ENCODE measurements around the gene BET1L. TPM values are rescaled to one million over a fixed set of nuclear protein-coding genes. Genes with fewer than 3 reads are reported as not detected.

Gene BET1L
- total RNA-seq, 1 donor from 2014 or later: 15.2 TPM

GRCh38 chr11:236774-237767 is 29.9 kb upstream of the BET1L start, which contains the start of gene PSMD13:
PSMD13 (plus strand) TSS chr11:236976; CDS start chr11:237050, 74 bp downstream.
- DNase-seq (ENCODE audit: low read depth): peak; percentile 23
- TF ChIP-seq CTCF (conservative IDR thresholded peaks at IDR 0.05; ENCODE audit: low read depth, low read length): no peak
- peak within 1 kb of the TSS; percentile 100 for H3K4me3 ChIP-seq (ENCODE audit: low read depth, low read length)

GRCh38 chr11:235997-236773 is 29.0 kb upstream of the BET1L start, which contains the start of gene SIRT3:
SIRT3 (minus strand) TSS chr11:236342; CDS start chr11:236328, 14 bp downstream.
- peak within 1 kb of the TSS; percentile 100 for H3K4me3 ChIP-seq (ENCODE audit: low read depth, low read length)
- DNase-seq (ENCODE audit: low read depth): peak; percentile 15
- no peak for TF ChIP-seq CTCF (conservative IDR thresholded peaks at IDR 0.05; ENCODE audit: low read depth, low read length)

GRCh38 chr11:235609-235996 is 28.4 kb upstream of the BET1L start:
- no peak for TF ChIP-seq CTCF (conservative IDR thresholded peaks at IDR 0.05; ENCODE audit: low read depth, low read length)
- H3K4me3 ChIP-seq (ENCODE audit: low read depth, low read length): peak overlapping the region; percentile 100
- peak; percentile 10 for DNase-seq (ENCODE audit: low read depth)

GRCh38 chr11:235180-235579 is 28.0 kb upstream of the BET1L start:
- TF ChIP-seq CTCF (conservative IDR thresholded peaks at IDR 0.05; ENCODE audit: low read depth, low read length): no peak
- peak overlapping the region; percentile 100 for H3K4me3 ChIP-seq (ENCODE audit: low read depth, low read length)
- no peak for DNase-seq (ENCODE audit: low read depth)

GRCh38 chr11:232783-233565 is 25.8 kb upstream of the BET1L start:
- no peak for TF ChIP-seq CTCF (conservative IDR thresholded peaks at IDR 0.05; ENCODE audit: low read depth, low read length)
- DNase-seq (ENCODE audit: low read depth): no peak
- no peak overlapping the region for H3K4me3 ChIP-seq (ENCODE audit: low read depth, low read length)

- no peak for DNase-seq (ENCODE audit: low read depth)
- TF ChIP-seq CTCF (conservative IDR thresholded peaks at IDR 0.05; ENCODE audit: low read depth, low read length): no peak
Measured at GRCh38 chr11:230431-230830, 23.2 kb upstream of the BET1L start.

More at GRCh38 chr11:230431-230830, 23.2 kb upstream of the BET1L start:
- no peak overlapping the region for H3K4me3 ChIP-seq (ENCODE audit: low read depth, low read length)
